NOMO-1 treated with dmso at 0.1 percent for 144 hours (cell line): ENCODE data around the gene TFDP2.
"Not testable (repeated sequence)": the region's sequence is repeated elsewhere in the genome, so short reads cannot be mapped to it uniquely, and the experiment has no call there.

Experiments used
- DNase-seq: peaks from one replicate; lab custom pipeline; 2025; ENCODE audit not compliant: unreplicated experiment; lab: John Stamatoyannopoulos, UW

Gene TFDP2

GRCh38 chr3:142148792-142149672 lies at the start of gene TFDP2:
Gene TFDP2, minus strand, starts transcription at chr3:142149544. Its CDS starts 47,795 bp downstream, at chr3:142101749.
- peak; percentile 85 for DNase-seq

- no peak for DNase-seq
Measured at GRCh38 chr3:142188846-142189245, 39.5 kb upstream of the TFDP2 start.

- DNase-seq, result peak; percentile 41
Measured at GRCh38 chr3:142180761-142181362, 31.5 kb upstream of the TFDP2 start.

- DNase-seq, result no peak
Measured at GRCh38 chr3:142175478-142175877, 26.1 kb upstream of the TFDP2 start.

- no peak for DNase-seq
Measured at GRCh38 chr3:142174559-142174958, 25.2 kb upstream of the TFDP2 start.

- no peak for DNase-seq
Measured at GRCh38 chr3:142168514-142168913, 19.2 kb upstream of the TFDP2 start.

GRCh38 chr3:142165194-142165593 lies 15.8 kb upstream of the TFDP2 start:
- no peak for DNase-seq

GRCh38 chr3:142159083-142159740 lies 9.9 kb upstream of the TFDP2 start:
- DNase-seq, result no peak

- no peak for DNase-seq
Measured at GRCh38 chr3:142154186-142154585, 4.8 kb upstream of the TFDP2 start.

GRCh38 chr3:142152384-142152783 lies 3.0 kb upstream of the TFDP2 start:
- DNase-seq, result no peak

- DNase-seq, result no peak
Measured at GRCh38 chr3:142151828-142152227, 2.5 kb upstream of the TFDP2 start.

GRCh38 chr3:142151240-142151639 lies 1.9 kb upstream of the TFDP2 start:
- no peak for DNase-seq

GRCh38 chr3:142150271-142150670 lies 927 bp upstream of the TFDP2 start:
- DNase-seq, result no peak

- no peak for DNase-seq
Measured at GRCh38 chr3:142149673-142149992, 289 bp upstream of the TFDP2 start.

GRCh38 chr3:142148044-142148791 lies 1.1 kb downstream of the TFDP2 start:
- DNase-seq, result no peak

- DNase-seq, result not testable (repeated sequence)
Measured at GRCh38 chr3:142144587-142144986, 4.8 kb downstream of the TFDP2 start.

GRCh38 chr3:142140608-142141285 lies 8.6 kb downstream of the TFDP2 start:
- DNase-seq, result not testable (repeated sequence)

GRCh38 chr3:142137089-142137488 lies 12.3 kb downstream of the TFDP2 start:
- not testable (repeated sequence) for DNase-seq

- DNase-seq, result no peak
Measured at GRCh38 chr3:142134799-142135325, 14.5 kb downstream of the TFDP2 start.

GRCh38 chr3:142129516-142130171 lies 19.7 kb downstream of the TFDP2 start:
- DNase-seq, result no peak
